Activated CD4-positive, alpha-beta T cell treated with anti-CD3 and anti-CD28 coated beads, Interleukin-2, amount 10 ng/mL, durations not matched to agents 7 days and 5 days (primary cell): Measurements from ENCODE around the gene SGK1. TPM values are rescaled to one million over a fixed set of nuclear protein-coding genes. Genes with fewer than 3 reads are reported as not detected.
"Not testable (repeated sequence)": the region's sequence is repeated elsewhere in the genome, so short reads cannot be mapped to it uniquely, and the experiment has no call there.

Experiments
- CTCF ChIA-PET: fragments of 350-600 bp; sonication (Branson Sonifier 250); formaldehyde crosslinking; loops from one replicate; lab custom pipeline; 2021; ENCODE audit warnings: antibody characterized with exemption; lab: Charles Lee
- POLR2A ChIA-PET: fragments of 350-600 bp; sonication (Branson Sonifier 250); formaldehyde crosslinking; loops from one replicate; lab custom pipeline; 2021; ENCODE audit warnings: antibody characterized with exemption; lab: Charles Lee
- DNase-seq: peaks from one replicate; pipeline ENCODE4 v3.0.0-alpha.2; 2020
- H3K27ac Mint-ChIP-seq: one replicate; pipeline ENCODE4 v1.8.0; 2021; ENCODE audit warnings: mild to moderate bottlenecking, moderate library complexity, mixed read lengths
- H3K27me3 Mint-ChIP-seq: one replicate; pipeline ENCODE4 v1.8.0; 2021; ENCODE audit warnings: mixed read lengths
- H3K36me3 Mint-ChIP-seq: one replicate; pipeline ENCODE4 v1.8.0; 2021; ENCODE audit warnings: low read depth, mixed read lengths
- H3K4me1 Mint-ChIP-seq: one replicate; pipeline ENCODE4 v1.8.0; 2021; ENCODE audit warnings: mixed read lengths
- H3K4me3 Mint-ChIP-seq: one replicate; pipeline ENCODE4 v1.8.0; 2021; ENCODE audit warnings: mild to moderate bottlenecking, moderate library complexity, mixed read lengths
- H3K9me3 Mint-ChIP-seq: one replicate; pipeline ENCODE4 v1.8.0; 2021; ENCODE audit warnings: mixed read lengths
- total RNA-seq, 2 experiments: library from RNA; stranded (reverse); gene quantifications; one replicate each; pipeline ENCODE4 v1.2.3, GENCODE V29; 2021

The SGK1 gene
- total RNA-seq, 2 experiments from 2014 or later: 12.1 to 12.8 TPM

- H3K4me3 Mint-ChIP-seq: no peak overlapping the region
- ChIA-PET POLR2A (no interaction called here), CTCF (no interaction called here)
- no peaks in the 10 kb centered on the region for H3K36me3 Mint-ChIP-seq
- H3K4me1 Mint-ChIP-seq: peaks cover 6% of the 10 kb centered on the region
- H3K27me3 Mint-ChIP-seq: no peaks in the 10 kb centered on the region
- no peaks in the 10 kb centered on the region for H3K9me3 Mint-ChIP-seq
- H3K27ac Mint-ChIP-seq: no peak overlapping the region
- no peak for DNase-seq
These were observed 24.2 kb downstream of the SGK1 start for GRCh38 chr6:134293659-134294161.

DNA sequence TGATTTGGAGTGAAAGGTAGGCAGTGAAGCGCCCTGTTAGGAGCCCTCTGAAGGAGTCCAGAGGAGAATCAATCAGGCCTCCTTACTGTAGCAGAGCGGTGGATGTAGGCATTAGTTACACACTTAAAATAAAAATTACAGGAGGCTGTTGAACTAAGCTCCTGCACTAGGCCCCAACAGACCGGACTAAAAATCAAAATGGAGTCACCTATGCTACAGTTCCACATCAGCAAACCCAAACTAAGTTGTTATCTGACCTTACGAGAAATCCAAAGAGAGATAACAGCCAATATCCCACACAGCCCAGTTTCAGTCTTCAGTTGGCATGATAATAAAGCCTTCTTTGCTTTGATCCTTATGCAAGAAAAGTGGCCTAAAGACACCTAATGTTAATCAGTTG, 26.8 kb downstream of the SGK1 start:
- no peaks in the 10 kb centered on the region for H3K36me3 Mint-ChIP-seq
- H3K4me3 Mint-ChIP-seq: no peak overlapping the region
- H3K27me3 Mint-ChIP-seq: no peaks in the 10 kb centered on the region
- no peaks in the 10 kb centered on the region for H3K9me3 Mint-ChIP-seq
- no peak overlapping the region for H3K27ac Mint-ChIP-seq
- DNase-seq: no peak
- CTCF ChIA-PET: interaction anchor here (0.6 kb wide), 1 partner anchor 59 kb away, joined by 3 read pairs; no protein-coding TSS in a partner anchor
- H3K4me1 Mint-ChIP-seq: peaks cover 18% of the 10 kb centered on the region
- POLR2A ChIA-PET: no interaction called here

- no peaks in the 10 kb centered on the region for H3K27me3 Mint-ChIP-seq
- POLR2A ChIA-PET: no interaction called here
- H3K9me3 Mint-ChIP-seq: peaks cover 3% of the 10 kb centered on the region
- peaks cover 6% of the 10 kb centered on the region for H3K36me3 Mint-ChIP-seq
- no peak overlapping the region for H3K4me3 Mint-ChIP-seq
- H3K4me1 Mint-ChIP-seq: peaks cover 27% of the 10 kb centered on the region
- CTCF ChIA-PET: no interaction called here
- no peak for DNase-seq
- no peak overlapping the region for H3K27ac Mint-ChIP-seq
These were observed 28.7 kb downstream of the SGK1 start for GRCh38 chr6:134289204-134289575.

GRCh38 chr6:134288538-134289203, 29.2 kb downstream of the SGK1 start:
- no peak overlapping the region for H3K4me3 Mint-ChIP-seq
- peak overlapping the region; percentile 3 for H3K27ac Mint-ChIP-seq
- H3K9me3 Mint-ChIP-seq: peaks cover 3% of the 10 kb centered on the region
- DNase-seq: peak; percentile 9
- ChIA-PET CTCF (interaction anchor here (0.5 to 1.2 kb wide), 2 partner anchors 23 to 421 kb away, joined by 3 to 5 read pairs; no protein-coding TSS in a partner anchor), POLR2A (no interaction called here)
- H3K4me1 Mint-ChIP-seq: peaks cover 27% of the 10 kb centered on the region
- no peaks in the 10 kb centered on the region for H3K27me3 Mint-ChIP-seq
- peaks cover 6% of the 10 kb centered on the region for H3K36me3 Mint-ChIP-seq

DNA sequence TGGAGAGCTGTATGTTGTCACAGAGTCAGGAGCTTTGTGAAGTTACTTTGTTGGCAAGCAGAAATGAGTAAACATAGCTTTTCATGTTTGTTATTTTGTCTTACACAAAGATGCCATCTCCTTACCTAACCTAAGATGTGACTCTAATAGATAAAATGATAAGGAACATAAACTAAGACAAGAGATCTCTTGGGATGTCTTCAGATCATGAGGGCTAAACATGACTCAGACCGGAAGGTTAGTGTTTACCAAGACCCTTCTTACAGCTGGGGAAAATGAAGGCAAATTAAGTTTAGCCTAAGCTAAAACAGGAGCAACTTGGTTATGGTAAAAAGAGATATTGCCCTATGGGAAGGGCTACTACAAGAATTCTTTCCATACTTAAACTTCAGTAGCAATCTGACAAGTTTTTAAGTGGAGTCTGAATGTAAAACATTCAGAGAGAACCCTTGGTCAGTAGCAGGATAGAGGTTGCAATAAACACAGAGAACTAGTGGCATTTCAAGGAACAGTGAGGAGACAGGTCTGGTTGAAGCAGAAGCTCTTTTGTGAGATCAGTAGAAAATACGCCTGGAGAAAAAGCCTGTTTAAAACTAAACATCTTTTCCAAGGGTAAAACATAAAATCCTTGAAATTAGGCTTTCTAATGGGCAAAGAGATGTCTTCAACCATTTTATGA, 29.9 kb downstream of the SGK1 start:
- DNase-seq: no peak
- Mint-ChIP-seq H3K4me3 (no peak overlapping the region), H3K36me3 (peaks cover 6% of the 10 kb centered on the region), H3K9me3 (peaks cover 3% of the 10 kb centered on the region), H3K27ac (no peak overlapping the region), H3K27me3 (no peaks in the 10 kb centered on the region), H3K4me1 (peaks cover 27% of the 10 kb centered on the region)
- ChIA-PET CTCF (interaction anchor here (0.5 to 1.2 kb wide), 2 partner anchors 24 to 422 kb away, joined by 3 to 5 read pairs; no protein-coding TSS in a partner anchor), POLR2A (no interaction called here)

GRCh38 chr6:134282816-134283215, 35.1 kb downstream of the SGK1 start:
- no peak overlapping the region for H3K4me3 Mint-ChIP-seq
- DNase-seq: no peak
- ChIA-PET POLR2A (no interaction called here), CTCF (interaction anchor here (1.2 kb wide), 1 partner anchor 35 kb away, joined by 3 read pairs; the partner anchor contains the start of gene SGK1)
- peaks cover 3% of the 10 kb centered on the region for H3K9me3 Mint-ChIP-seq
- H3K27ac Mint-ChIP-seq: no peak overlapping the region
- peaks cover 24% of the 10 kb centered on the region for H3K4me1 Mint-ChIP-seq
- H3K27me3 Mint-ChIP-seq: no peaks in the 10 kb centered on the region
- H3K36me3 Mint-ChIP-seq: peaks cover 6% of the 10 kb centered on the region

GRCh38 chr6:134281388-134281787, 36.5 kb downstream of the SGK1 start:
- Mint-ChIP-seq H3K36me3 (peaks cover 6% of the 10 kb centered on the region), H3K27me3 (no peaks in the 10 kb centered on the region), H3K27ac (no peak overlapping the region), H3K4me1 (peaks cover 33% of the 10 kb centered on the region), H3K9me3 (peaks cover 3% of the 10 kb centered on the region), H3K4me3 (no peak overlapping the region)
- ChIA-PET CTCF (interaction anchor here (1.2 to 1.4 kb wide), 2 partner anchors 16 to 32 kb away, joined by 3 to 6 read pairs; no protein-coding TSS in a partner anchor), POLR2A (no interaction called here)
- DNase-seq: no peak

- no peak overlapping the region for H3K4me3 Mint-ChIP-seq
- no peaks in the 10 kb centered on the region for H3K27me3 Mint-ChIP-seq
- no peak for DNase-seq
- no peak overlapping the region for H3K27ac Mint-ChIP-seq
- H3K4me1 Mint-ChIP-seq: peaks cover 36% of the 10 kb centered on the region
- H3K9me3 Mint-ChIP-seq: peaks cover 1% of the 10 kb centered on the region
- POLR2A ChIA-PET: no interaction called here
- peaks cover 1% of the 10 kb centered on the region for H3K36me3 Mint-ChIP-seq
- CTCF ChIA-PET: interaction anchor here (1.3 kb wide), 1 partner anchor 14 kb away, joined by 4 read pairs; no protein-coding TSS in a partner anchor
These were observed 39.9 kb downstream of the SGK1 start for GRCh38 chr6:134278000-134278399.

DNA sequence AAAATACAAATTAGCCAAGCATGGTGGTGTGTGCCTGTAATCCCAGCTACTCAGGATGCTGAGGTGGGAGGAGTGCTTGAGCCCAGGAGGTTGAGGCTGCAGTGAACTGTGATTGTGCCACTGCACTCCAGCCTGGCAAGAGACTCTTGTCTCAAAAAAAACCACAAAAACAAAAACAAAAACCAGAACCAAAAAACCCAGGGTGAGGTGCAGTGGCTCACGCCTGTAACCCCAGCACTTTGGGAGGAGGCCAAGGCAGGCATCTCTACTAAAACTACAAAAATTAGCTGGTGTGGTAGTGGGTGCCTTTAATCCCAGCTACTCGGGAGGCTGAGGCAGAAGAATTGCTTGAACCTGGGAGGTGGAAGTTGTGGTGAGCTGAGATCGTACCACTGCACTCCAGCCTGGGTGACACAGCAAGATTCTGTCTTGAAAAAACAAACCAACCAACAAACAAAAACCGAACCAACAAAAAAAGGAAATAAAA, 41.0 kb downstream of the SGK1 start:
- H3K9me3 Mint-ChIP-seq, H3K27me3 Mint-ChIP-seq, POLR2A ChIA-PET, H3K36me3 Mint-ChIP-seq: not testable (repeated sequence)
- DNase-seq: peak; percentile 48
- CTCF ChIA-PET: interaction anchor here (1.2 to 1.3 kb wide), 2 partner anchors 13 to 20 kb away, joined by 3 to 4 read pairs; no protein-coding TSS in a partner anchor
- Mint-ChIP-seq H3K4me1 (peaks cover 43% of the 10 kb centered on the region), H3K4me3 (peak overlapping the region; percentile 9), H3K27ac (peak overlapping the region; percentile 84)

DNA sequence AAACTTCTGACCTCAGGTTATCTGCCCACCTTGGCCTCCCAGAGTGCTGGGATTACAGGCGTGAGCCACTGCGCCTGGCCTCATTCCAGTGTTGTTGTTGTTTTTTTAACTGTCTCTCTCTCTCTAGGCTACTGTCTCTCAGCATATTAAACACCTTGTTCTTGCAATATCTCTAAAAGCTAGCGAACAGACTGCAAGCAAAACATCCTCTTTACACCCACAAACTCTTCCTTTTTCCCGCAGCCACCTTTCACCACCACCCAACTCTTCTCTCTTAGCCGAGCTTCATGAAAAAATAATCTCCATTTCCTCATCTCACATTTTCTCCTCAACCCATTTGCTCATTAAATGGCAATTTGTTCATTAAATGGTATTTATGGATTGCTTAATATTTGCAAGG, 45.5 kb downstream of the SGK1 start:
- no peak for DNase-seq
- Mint-ChIP-seq H3K9me3 (peaks cover 6% of the 10 kb centered on the region), H3K4me1 (peaks cover 35% of the 10 kb centered on the region), H3K27me3 (no peaks in the 10 kb centered on the region), H3K36me3 (peaks cover 2% of the 10 kb centered on the region), H3K27ac (peak overlapping the region; percentile 68), H3K4me3 (peak overlapping the region; percentile 1)
- ChIA-PET CTCF (no interaction called here), POLR2A (no interaction called here)

DNA sequence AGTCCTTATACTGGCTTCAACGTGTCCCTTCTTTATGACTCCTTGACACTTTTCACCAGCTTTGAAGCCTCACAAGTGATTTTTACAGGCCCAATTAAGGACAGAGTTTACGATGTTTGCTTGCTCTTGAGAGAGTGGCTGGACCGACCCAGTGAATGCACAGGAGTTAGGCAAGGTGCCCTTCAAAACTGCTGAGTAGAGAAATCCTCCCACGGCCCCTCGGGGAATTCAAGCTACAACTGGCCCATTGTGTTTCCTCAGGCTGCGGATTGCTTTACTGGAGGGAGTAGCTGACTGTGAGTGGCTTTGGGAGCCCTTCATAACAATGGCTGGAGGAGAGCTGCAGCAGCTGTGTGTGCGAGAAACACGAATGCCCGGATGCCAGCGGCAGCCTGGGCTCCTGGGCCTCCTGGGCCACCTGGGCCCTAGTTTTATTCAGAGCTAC, 50.0 kb downstream of the SGK1 start:
- no peak overlapping the region for H3K27ac Mint-ChIP-seq
- peaks cover under 1% of the 10 kb centered on the region for H3K36me3 Mint-ChIP-seq
- POLR2A ChIA-PET: interaction anchor here (0.6 kb wide), 1 partner anchor 892 kb away, joined by 4 read pairs; no protein-coding TSS in a partner anchor
- peaks cover 12% of the 10 kb centered on the region for H3K4me1 Mint-ChIP-seq
- CTCF ChIA-PET: interaction anchor here (0.9 kb wide), 1 partner anchor 9 kb away, joined by 3 read pairs; no protein-coding TSS in a partner anchor
- DNase-seq: no peak
- H3K9me3 Mint-ChIP-seq: peaks cover 4% of the 10 kb centered on the region
- no peak overlapping the region for H3K4me3 Mint-ChIP-seq
- no peaks in the 10 kb centered on the region for H3K27me3 Mint-ChIP-seq

DNA sequence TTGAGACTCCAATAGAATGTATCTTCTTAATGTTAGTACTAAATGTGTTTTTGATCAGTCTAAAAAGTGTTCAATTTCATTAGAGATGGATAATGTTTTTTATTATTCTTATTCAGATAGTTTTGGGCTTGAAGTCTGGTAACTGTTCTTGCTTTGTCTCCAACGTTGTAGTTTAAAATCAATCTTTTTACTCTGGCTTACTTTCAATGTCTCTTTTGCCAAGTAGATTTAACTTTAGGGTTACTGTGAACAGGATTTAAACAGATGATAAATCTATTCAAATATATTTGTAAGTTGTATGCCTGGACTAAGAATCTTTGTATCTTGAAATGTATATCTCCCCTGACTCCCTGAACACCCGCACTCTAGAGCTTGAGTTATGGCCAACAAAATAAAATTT, 51.1 kb downstream of the SGK1 start:
- no peaks in the 10 kb centered on the region for H3K27me3 Mint-ChIP-seq
- H3K9me3 Mint-ChIP-seq: peaks cover 4% of the 10 kb centered on the region
- ChIA-PET POLR2A (no interaction called here), CTCF (interaction anchor here (0.9 kb wide), 1 partner anchor 9 kb away, joined by 3 read pairs; no protein-coding TSS in a partner anchor)
- peaks cover 4% of the 10 kb centered on the region for H3K4me1 Mint-ChIP-seq
- no peak for DNase-seq
- no peaks in the 10 kb centered on the region for H3K36me3 Mint-ChIP-seq
- no peak overlapping the region for H3K4me3 Mint-ChIP-seq
- no peak overlapping the region for H3K27ac Mint-ChIP-seq
